ENCODE measurements around the gene ATXN7L3.

Gene ATXN7L3

GRCh38 chr17:44190481-44190880, 9.2 kb downstream of the ATXN7L3 start:
- peaks cover 57 to 63% of the 10 kb centered on the region in 2 experiments for H3K36me3 ChIP-seq (ENCODE audit: control insufficient read depth in 1 of 2, insufficient read depth in 2 of 2, low read depth in 1 of 2, low read length in 2 of 2)
- H3K4ac ChIP-seq (ENCODE audit: low read depth in 1 of 2, low read length in 2 of 2): no peak overlapping the region
- H3K4me2 ChIP-seq (ENCODE audit: low read length, poor library complexity, severe bottlenecking): no peak overlapping the region
- no peak overlapping the region for H2AK5ac ChIP-seq (ENCODE audit: low read length, severe bottlenecking)
- H3K9me3 ChIP-seq (ENCODE audit: control insufficient read depth, low read length): no peaks in the 10 kb centered on the region
- peaks cover 22% of the 10 kb centered on the region for H3K4me1 ChIP-seq (ENCODE audit: control insufficient read depth, insufficient read depth, low read depth, low read length)
- no peak overlapping the region for H2AFZ ChIP-seq (ENCODE audit: low read depth, low read length)
- peaks cover 29% of the 10 kb centered on the region for H3K79me1 ChIP-seq (replicated peaks; ENCODE audit: low read length, poor library complexity, severe bottlenecking)
- no peak overlapping the region for H2BK5ac ChIP-seq (ENCODE audit: low read depth, low read length, poor library complexity, severe bottlenecking)
- DNase-seq: no peak
- H3K14ac ChIP-seq (ENCODE audit: low read length in 2 of 2): no peak overlapping the region
- H4K91ac ChIP-seq (ENCODE audit: low read length): no peak overlapping the region
- no peak overlapping the region for H3K23ac ChIP-seq (ENCODE audit: low read length in 2 of 2)
- no peak overlapping the region for H2BK15ac ChIP-seq (ENCODE audit: low read depth, poor library complexity, severe bottlenecking)
- no peak overlapping the region for H4K8ac ChIP-seq (ENCODE audit: low read length)
- WGBS: 94% methylated on average over 9 of the region's 10 CpGs
- H2BK12ac ChIP-seq (ENCODE audit: low read length in 2 of 2): no peak overlapping the region
- no peak overlapping the region for H2BK120ac ChIP-seq (ENCODE audit: low read depth, low read length)
- no peak overlapping the region for H3K9ac ChIP-seq (ENCODE audit: low read length)
- no peak overlapping the region for H3K18ac ChIP-seq (ENCODE audit: low read depth in 1 of 2, low read length in 2 of 2)
- no peak overlapping the region for H3K27ac ChIP-seq (ENCODE audit: low read length, poor library complexity, severe bottlenecking)
- no peak overlapping the region for H3K4me3 ChIP-seq (ENCODE audit: insufficient read depth in 1 of 2, low read depth in 1 of 2, low read length in 2 of 2)
- H3K27me3 ChIP-seq (ENCODE audit: control insufficient read depth in 1 of 2, insufficient read depth in 1 of 2, low read length in 2 of 2): no peaks in the 10 kb centered on the region

DNA sequence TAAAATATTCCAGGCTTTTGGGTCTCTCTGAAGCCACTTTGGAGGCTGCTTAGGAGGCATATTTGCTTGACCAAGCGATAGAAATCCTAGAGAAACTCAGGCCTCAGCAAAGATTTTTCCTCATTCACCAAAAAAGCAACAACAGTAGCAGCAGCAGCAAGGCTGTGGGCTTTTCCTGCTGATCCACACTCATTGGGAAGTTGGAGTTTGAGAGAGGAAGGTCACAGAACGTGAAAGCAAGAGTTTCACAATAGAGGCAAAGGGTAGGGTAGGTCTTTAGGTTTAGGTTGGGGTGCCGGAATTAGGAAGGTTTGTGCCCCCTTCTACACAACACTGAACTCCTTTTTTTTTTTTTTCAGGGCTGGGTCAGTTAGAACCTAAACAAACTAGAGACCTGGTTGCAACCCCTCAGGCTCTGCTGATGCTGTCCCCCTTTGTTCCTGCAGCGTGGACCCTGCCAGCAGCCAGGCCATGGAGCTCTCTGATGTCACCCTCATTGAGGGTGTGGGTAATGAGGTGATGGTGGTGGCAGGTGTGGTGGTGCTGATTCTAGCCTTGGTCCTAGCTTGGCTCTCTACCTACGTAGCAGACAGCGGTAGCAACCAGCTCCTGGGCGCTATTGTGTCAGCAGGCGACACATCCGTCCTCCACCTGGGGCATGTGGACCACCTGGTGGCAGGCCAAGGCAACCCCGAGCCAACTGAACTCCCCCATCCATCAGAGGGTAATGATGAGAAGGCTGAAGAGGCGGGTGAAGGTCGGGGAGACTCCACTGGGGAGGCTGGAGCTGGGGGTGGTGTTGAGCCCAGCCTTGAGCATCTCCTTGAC, 10.9 kb downstream of the ATXN7L3 start:
- no peak overlapping the region for H2AK5ac ChIP-seq (ENCODE audit: low read length, severe bottlenecking)
- 92% methylated on average over 9 of the region's 12 CpGs for WGBS

DNA sequence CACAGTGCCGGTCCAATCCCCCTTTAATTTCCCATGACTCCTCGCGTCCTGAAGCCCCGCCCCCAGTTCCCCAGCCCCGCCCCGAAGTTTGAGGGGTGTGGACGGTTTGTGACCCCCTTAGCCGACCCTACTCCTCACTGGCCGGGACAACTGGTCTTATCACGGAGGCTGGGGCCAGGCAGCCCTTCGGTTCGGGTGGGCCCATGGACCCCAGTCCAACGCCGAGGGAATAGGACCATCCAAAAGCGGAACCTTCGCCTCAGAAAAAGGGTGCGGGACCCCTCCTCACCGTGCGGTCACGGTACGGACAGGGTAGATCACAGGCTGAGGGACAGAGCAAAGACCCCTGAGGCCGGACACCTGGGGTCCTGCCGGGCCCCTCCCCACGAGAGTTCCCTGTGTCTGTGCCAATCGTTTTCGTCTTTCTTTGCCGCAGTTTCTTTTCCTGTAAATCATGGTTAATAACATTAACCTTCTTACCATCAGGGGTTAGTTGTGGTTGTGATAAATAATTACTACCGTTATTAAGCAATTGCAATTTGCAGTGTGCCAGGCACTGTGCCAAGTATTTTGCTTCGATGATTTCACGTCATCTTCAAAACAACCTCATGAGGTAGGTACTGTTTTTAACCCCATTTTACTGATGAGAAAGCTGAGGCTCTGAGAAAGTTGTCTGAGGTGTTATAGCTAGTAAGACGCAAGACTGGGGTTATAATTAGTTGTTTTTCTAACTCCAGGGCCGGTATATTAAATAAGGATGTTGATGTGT, 12.4 kb downstream of the ATXN7L3 start:
- H2BK5ac ChIP-seq (ENCODE audit: low read depth, low read length, poor library complexity, severe bottlenecking): peak overlapping the region; percentile 96
- H3K79me1 ChIP-seq (replicated peaks; ENCODE audit: low read length, poor library complexity, severe bottlenecking): peaks cover 20% of the 10 kb centered on the region
- no peaks in the 10 kb centered on the region for H3K9me3 ChIP-seq (ENCODE audit: control insufficient read depth, low read length)
- DNase-seq: peak; percentile 32
- H3K14ac ChIP-seq (ENCODE audit: low read length in 2 of 2): peak overlapping the region in 1 of 2 experiments; percentile 53
- peak overlapping the region; percentile 1 for H2AK5ac ChIP-seq (ENCODE audit: low read length, severe bottlenecking)
- H3K4me3 ChIP-seq (ENCODE audit: insufficient read depth in 1 of 2, low read depth in 1 of 2, low read length in 2 of 2): peak overlapping the region; percentile 90 to 95
- peak overlapping the region; percentile 59 to 75 for H2BK12ac ChIP-seq (ENCODE audit: low read length in 2 of 2)
- WGBS: 9% methylated on average over 28 of the region's 32 CpGs
- H4K91ac ChIP-seq (ENCODE audit: low read length): peak overlapping the region; percentile 98
- H4K8ac ChIP-seq (ENCODE audit: low read length): peak overlapping the region; percentile 99
- peak overlapping the region; percentile 99 for H2BK120ac ChIP-seq (ENCODE audit: low read depth, low read length)
- no peaks in the 10 kb centered on the region for H3K27me3 ChIP-seq (ENCODE audit: control insufficient read depth in 1 of 2, insufficient read depth in 1 of 2, low read length in 2 of 2)
- peak overlapping the region; percentile 94 for H3K18ac ChIP-seq (ENCODE audit: low read depth in 1 of 2, low read length in 2 of 2)
- H3K4me2 ChIP-seq (ENCODE audit: low read length, poor library complexity, severe bottlenecking): peak overlapping the region; percentile 48
- peak overlapping the region; percentile 98 for H3K9ac ChIP-seq (ENCODE audit: low read length)
- H3K36me3 ChIP-seq (ENCODE audit: control insufficient read depth in 1 of 2, insufficient read depth in 2 of 2, low read depth in 1 of 2, low read length in 2 of 2): peaks cover 38 to 41% of the 10 kb centered on the region in 2 experiments
- no peak overlapping the region for H3K23ac ChIP-seq (ENCODE audit: low read length in 2 of 2)
- peaks cover 16% of the 10 kb centered on the region for H3K4me1 ChIP-seq (ENCODE audit: control insufficient read depth, insufficient read depth, low read depth, low read length)
- peak overlapping the region; percentile 73 for H2BK15ac ChIP-seq (ENCODE audit: low read depth, poor library complexity, severe bottlenecking)
- H3K27ac ChIP-seq (ENCODE audit: low read length, poor library complexity, severe bottlenecking): peak overlapping the region; percentile 99
- H3K4ac ChIP-seq (ENCODE audit: low read depth in 1 of 2, low read length in 2 of 2): peak overlapping the region; percentile 90 to 92
- H2AFZ ChIP-seq (ENCODE audit: low read depth, low read length): peak overlapping the region; percentile 36

More for the DNA sequence above, 10.9 kb downstream of the ATXN7L3 start:
- Histone ChIP-seq H2AFZ (ENCODE audit: low read depth, low read length) (no peak overlapping the region), H3K4ac (ENCODE audit: low read depth in 1 of 2, low read length in 2 of 2) (no peak overlapping the region), H3K4me2 (ENCODE audit: low read length, poor library complexity, severe bottlenecking) (peak overlapping the region; percentile 14), H3K27ac (ENCODE audit: low read length, poor library complexity, severe bottlenecking) (no peak overlapping the region), H2BK12ac (ENCODE audit: low read length in 2 of 2) (no peak overlapping the region), H3K23ac (ENCODE audit: low read length in 2 of 2) (no peak overlapping the region), H3K4me3 (ENCODE audit: insufficient read depth in 1 of 2, low read depth in 1 of 2, low read length in 2 of 2) (peak overlapping the region in 1 of 2 experiments; percentile 95), H3K27me3 (ENCODE audit: control insufficient read depth in 1 of 2, insufficient read depth in 1 of 2, low read length in 2 of 2) (no peaks in the 10 kb centered on the region), H3K79me1 (replicated peaks; ENCODE audit: low read length, poor library complexity, severe bottlenecking) (peaks cover 21% of the 10 kb centered on the region), H3K14ac (ENCODE audit: low read length in 2 of 2) (no peak overlapping the region), H4K91ac (ENCODE audit: low read length) (no peak overlapping the region), H4K8ac (ENCODE audit: low read length) (no peak overlapping the region), H3K36me3 (ENCODE audit: control insufficient read depth in 1 of 2, insufficient read depth in 2 of 2, low read depth in 1 of 2, low read length in 2 of 2) (peaks cover 44 to 46% of the 10 kb centered on the region in 2 experiments), H2BK15ac (ENCODE audit: low read depth, poor library complexity, severe bottlenecking) (no peak overlapping the region), H3K18ac (ENCODE audit: low read depth in 1 of 2, low read length in 2 of 2) (no peak overlapping the region), H2BK5ac (ENCODE audit: low read depth, low read length, poor library complexity, severe bottlenecking) (no peak overlapping the region), H2BK120ac (ENCODE audit: low read depth, low read length) (no peak overlapping the region), H3K9me3 (ENCODE audit: control insufficient read depth, low read length) (no peaks in the 10 kb centered on the region), H3K4me1 (ENCODE audit: control insufficient read depth, insufficient read depth, low read depth, low read length) (peaks cover 25% of the 10 kb centered on the region), H3K9ac (ENCODE audit: low read length) (peak overlapping the region; percentile 98)
- DNase-seq: no peak

All from mesenchymal stem cell (in vitro differentiated cells and primary cell).